K562 treated with DMSO at 1 percent for 24 hours (cell line): ENCODE data around the gene ANKRD26. TPM values are rescaled to one million over a fixed set of nuclear protein-coding genes. Genes with fewer than 3 reads are reported as not detected.

Experiments used
- total RNA-seq: library from RNA; unstranded; fragments of 300-600 nt; gene quantifications from 2 replicates; pipeline ENCODE4 v1.2.3, GENCODE V29; 2022; ENCODE audit warnings: low read depth; ENCODE audit not compliant: insufficient read depth

ANKRD26 gene
- total RNA-seq = 4.4 and 4.6 TPM in 2 replicates

GRCh38 chr10:27099916-27100812 is at the start of gene ANKRD26:
Gene ANKRD26, minus strand, starts transcription at chr10:27100494. Its CDS starts 168 bp downstream, at chr10:27100326.

Other genes with a start within 250 kb of the ANKRD26 start
- gene ABI1, start 239.5 kb downstream of the ANKRD26 start, total RNA-seq = 29.3 and 33.8 TPM in 2 replicates
- gene YME1L1, start 53.9 kb upstream of the ANKRD26 start, total RNA-seq = 45.1 and 54.3 TPM in 2 replicates
- 10.4 and 14.4 TPM in 2 replicates for gene MASTL, start 54.9 kb upstream of the ANKRD26 start, total RNA-seq
- gene ACBD5, start 140.3 kb upstream of the ANKRD26 start, total RNA-seq = 5.5 and 7.6 TPM in 2 replicates